Measurements from ENCODE around the gene POMP.

Gene POMP

DNA sequence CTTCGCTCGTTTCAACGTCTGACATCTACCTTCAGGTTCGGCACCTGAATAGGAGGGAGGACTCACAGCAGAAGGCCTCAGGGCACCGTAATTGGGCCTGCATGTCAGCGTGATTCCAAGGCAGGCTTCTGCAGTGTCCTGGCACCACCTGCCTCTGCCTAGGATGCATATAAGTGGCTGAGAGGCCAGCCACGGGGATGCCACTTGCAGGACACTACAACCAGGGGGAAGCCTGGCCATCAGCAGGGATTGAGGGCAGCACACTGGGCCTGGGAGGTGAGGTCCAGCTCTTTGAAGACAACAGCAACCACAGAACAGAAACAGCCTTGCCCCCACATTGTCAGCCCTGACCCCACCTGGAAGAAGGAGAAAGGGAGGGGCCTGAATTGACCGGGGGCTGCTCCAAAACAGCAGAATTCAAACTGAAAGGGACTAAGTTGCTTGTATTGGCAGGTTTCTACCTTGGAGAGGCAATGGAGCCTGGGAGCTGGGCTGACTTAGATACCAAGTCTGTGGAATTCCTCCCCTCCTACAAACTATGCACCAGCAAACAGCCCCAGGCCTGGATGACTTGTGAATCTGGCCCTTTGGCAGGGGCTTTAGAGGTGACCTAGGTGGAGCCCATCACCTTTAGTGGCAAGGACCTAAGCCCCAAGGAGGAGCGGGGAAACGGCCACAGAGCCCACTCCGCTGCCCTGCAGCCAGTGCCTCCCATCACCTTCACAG, 34.1 kb upstream of the POMP start:
- FAIRE-seq, result no peak

GRCh38 chr13:28626266-28626665, 32.7 kb upstream of the POMP start:
- FAIRE-seq (no peak), DNase-seq (ENCODE audit: insufficient read length, low spot score) (no peak)
- no peak for TF ChIP-seq POLR2A (IDR thresholded peaks at IDR 0.05; ENCODE audit: low read depth, low read length)

More for the DNA sequence above, 34.1 kb upstream of the POMP start:
- no peak for TF ChIP-seq POLR2A (IDR thresholded peaks at IDR 0.05; ENCODE audit: low read depth, low read length)
- no peak for DNase-seq (ENCODE audit: insufficient read length, low spot score)

- no peak for TF ChIP-seq POLR2A (IDR thresholded peaks at IDR 0.05; ENCODE audit: low read depth, low read length)
- no peak for DNase-seq (ENCODE audit: insufficient read length, low spot score)
- no peak for FAIRE-seq
Observed at GRCh38 chr13:28628241-28628640, 30.7 kb upstream of the POMP start.

GRCh38 chr13:28630869-28631268, 28.1 kb upstream of the POMP start:
- no peak for TF ChIP-seq POLR2A (IDR thresholded peaks at IDR 0.05; ENCODE audit: low read depth, low read length)
- FAIRE-seq, result no peak
- no peak for DNase-seq (ENCODE audit: insufficient read length, low spot score)

GRCh38 chr13:28631801-28632200, 27.1 kb upstream of the POMP start:
- no peak for DNase-seq (ENCODE audit: insufficient read length, low spot score)
- TF ChIP-seq POLR2A (IDR thresholded peaks at IDR 0.05; ENCODE audit: low read depth, low read length), result no peak

DNA sequence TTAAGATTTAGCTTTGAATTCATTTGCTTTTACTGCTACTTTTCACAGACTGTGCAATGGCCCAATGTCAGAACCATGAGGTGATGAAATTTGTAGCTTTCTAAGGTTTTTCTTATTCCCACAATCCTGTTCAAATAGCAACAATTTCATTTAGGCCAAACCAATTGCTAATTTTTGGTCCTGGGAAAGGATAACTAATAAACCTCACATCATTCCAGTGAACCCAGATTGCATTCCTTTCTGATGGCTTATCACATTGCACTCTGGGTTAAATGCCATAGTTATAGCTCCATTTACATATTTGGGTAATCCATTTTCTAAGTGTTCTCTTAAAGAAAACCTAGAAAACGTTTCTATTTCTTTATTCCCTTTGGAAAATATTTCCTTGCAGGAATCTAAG, 22.9 kb upstream of the POMP start:
- no peak for FAIRE-seq
- DNase-seq (ENCODE audit: insufficient read length, low spot score), result no peak
- no peak for TF ChIP-seq POLR2A (IDR thresholded peaks at IDR 0.05; ENCODE audit: low read depth, low read length)

More at GRCh38 chr13:28631801-28632200, 27.1 kb upstream of the POMP start:
- no peak for FAIRE-seq

- no peak for TF ChIP-seq POLR2A (IDR thresholded peaks at IDR 0.05; ENCODE audit: low read depth, low read length)
- DNase-seq (ENCODE audit: insufficient read length, low spot score) (peak; percentile 10), FAIRE-seq (no peak)
Observed at GRCh38 chr13:28636677-28637317, 22.1 kb upstream of the POMP start.

DNA sequence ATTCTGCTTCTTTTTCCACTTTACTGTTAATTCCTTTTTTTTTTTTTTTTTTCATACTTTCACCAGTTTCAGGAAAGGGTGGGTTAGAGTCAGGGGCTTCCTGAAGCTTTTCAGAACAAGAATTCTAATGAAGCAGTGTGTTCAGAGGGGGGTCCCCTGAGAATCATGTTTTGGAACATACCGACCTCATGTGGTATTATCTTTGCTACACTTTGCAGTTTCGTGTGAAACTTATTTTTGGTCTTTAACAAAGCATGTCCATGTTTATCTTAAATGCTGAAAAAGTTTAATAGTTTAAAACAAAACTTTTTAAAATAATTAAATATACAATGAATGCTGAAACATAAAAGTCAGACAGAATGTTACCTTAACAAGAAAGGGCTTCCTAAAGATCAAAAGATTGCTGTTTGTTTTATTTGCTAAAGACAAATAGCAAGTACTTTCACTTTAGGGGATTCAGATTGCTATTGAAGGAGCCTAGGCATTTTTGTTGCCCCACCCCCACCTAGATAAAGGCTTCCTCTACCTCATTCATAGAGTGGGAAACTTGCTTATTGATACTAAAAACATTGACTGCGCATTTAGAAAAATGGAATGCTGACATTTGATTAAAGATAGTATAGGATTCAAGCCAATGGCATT, 21.1 kb upstream of the POMP start:
- DNase-seq (ENCODE audit: insufficient read length, low spot score) (no peak), FAIRE-seq (no peak)
- TF ChIP-seq POLR2A (IDR thresholded peaks at IDR 0.05; ENCODE audit: low read depth, low read length), result no peak

DNA sequence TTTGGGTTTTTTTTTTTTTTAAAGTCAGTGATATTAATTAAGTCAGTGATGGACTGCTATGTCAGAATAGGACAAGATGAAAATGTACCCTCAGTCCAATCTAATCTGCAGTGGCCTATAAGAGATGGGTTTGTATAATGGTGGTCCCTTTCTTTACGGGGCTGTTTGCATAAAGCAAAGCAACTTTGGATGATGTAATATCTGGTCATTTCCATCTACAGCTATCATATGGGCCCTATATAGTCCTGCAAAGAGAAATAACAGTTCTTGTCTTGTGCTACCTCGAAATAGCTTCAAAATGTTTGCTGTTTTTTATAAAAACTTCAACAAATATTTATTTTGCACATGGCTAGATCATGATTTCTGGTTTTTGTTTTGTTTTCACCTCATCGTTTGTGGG, 20.2 kb upstream of the POMP start:
- DNase-seq (ENCODE audit: insufficient read length, low spot score), result no peak
- no peak for FAIRE-seq
- TF ChIP-seq POLR2A (IDR thresholded peaks at IDR 0.05; ENCODE audit: low read depth, low read length), result no peak

DNA sequence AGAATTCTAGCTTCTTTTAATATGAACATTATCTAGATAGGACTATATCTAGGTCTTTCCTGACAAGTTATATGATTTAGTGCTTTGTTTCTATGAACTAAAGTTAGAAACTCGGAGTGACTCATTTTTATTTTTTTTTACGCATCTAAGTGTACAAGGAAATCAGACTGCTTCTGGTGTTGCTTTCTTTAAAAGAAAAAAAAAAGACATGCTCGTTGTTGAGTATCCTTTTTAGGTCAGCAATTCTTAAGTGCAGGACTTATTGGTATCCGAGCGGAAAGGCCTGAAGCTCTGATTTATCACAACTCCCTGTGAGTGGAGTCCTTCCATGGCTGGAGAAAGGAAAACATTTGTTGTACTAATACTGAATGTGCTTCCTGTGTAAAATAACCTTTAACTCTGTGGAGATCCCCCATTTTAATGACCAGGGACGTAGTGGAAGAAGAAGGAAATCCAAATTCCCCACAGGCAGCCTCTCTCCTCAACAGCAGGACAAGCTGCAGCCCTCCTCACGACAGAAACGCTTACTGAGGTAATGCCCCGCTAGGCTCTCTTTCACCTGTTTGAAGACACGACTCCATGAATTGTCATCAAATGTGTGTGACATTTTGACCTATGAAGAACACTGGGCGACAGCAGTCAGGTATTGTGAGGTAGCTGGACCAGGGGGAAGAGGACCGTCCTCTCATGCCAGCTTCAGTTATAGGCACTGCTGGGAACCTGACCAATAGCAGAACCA, 17.9 kb upstream of the POMP start:
- no peak for TF ChIP-seq POLR2A (IDR thresholded peaks at IDR 0.05; ENCODE audit: low read depth, low read length)
- no peak for DNase-seq (ENCODE audit: insufficient read length, low spot score)
- no peak for FAIRE-seq

DNA sequence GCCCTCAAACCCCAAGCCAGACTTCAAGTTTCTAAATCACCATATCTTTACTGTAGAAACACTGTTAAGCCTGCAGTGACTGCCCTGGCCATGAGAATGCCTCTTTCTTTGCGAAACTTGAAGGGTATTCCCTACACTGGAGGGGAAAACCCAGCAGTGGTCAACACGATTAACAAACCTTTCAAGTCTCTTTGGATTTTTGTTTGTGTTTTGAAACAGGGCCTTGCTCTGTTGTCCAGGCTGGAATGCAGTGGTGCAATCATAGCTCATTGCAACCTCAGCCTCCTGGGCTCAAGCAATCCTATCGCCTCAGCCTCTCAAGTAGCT, 17.4 kb upstream of the POMP start:
- no peak for DNase-seq (ENCODE audit: insufficient read length, low spot score)
- FAIRE-seq, result no peak
- TF ChIP-seq POLR2A (IDR thresholded peaks at IDR 0.05; ENCODE audit: low read depth, low read length), result no peak

DNA sequence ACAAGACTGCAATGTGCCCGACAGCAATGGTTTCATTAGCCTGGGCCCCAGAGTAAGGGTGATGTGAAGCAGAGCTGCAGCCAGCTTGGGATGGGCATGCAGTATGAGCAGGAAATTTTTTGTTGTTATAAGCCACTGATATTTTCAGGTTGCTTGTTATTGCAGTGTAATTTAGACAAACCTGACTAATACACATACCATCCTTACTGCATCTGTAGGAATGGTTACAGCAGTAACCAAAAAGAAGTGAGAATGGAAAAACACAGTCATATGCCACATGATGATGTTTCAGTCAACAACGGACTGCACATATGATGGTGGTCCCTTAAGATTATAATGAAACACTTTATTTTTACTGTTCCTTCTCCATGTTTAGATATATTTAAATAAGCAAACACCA, 8.6 kb upstream of the POMP start:
- FAIRE-seq (no peak), DNase-seq (ENCODE audit: insufficient read length, low spot score) (no peak)
- TF ChIP-seq POLR2A (IDR thresholded peaks at IDR 0.05; ENCODE audit: low read depth, low read length), result no peak

DNA sequence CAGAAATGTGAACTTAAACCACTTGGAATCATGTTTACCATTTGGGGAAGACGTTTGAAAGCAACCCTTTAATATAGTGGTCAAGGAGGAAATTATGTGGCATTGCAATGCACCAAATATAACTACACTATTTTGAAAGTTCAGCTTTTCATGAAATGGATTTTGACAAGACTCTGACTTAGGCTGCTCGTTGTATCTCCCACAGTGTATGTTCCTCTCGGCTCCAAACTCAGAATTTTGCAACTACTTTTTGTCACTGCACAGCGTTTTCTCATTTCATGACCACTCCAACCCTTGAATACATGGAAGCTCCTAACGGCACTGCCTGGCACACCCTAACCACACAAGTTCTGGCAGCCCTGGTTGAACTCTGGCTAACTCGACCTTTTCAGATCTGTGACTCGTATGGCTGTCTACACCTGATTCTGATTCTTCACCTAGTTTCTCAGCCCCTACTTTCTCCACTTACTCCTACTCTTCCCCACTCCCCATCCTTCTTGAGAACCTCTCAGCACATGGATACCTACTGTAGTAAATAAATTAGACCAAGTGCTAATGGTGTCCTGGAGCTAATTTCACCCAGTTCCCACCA, 7.0 kb upstream of the POMP start:
- no peak for TF ChIP-seq POLR2A (IDR thresholded peaks at IDR 0.05; ENCODE audit: low read depth, low read length)
- FAIRE-seq (no peak), DNase-seq (ENCODE audit: insufficient read length, low spot score) (no peak)

DNA sequence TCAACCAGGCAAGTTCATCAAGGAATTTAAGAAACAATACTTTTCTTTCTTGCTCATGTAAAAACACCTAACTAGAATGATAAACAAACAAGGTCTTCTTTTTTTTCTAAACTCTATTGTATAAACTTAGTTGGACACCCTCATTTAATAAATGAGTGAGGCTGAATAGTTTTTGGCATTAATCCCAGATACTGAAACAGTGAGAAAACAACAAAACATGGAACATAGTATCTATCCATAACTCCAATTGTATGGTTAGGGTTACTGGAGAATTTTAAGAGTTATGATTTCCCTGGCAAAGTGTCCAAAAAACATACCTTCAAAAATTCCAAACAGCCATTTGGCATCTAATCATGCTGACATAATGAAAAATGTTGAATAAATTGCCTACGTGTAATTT, 5.8 kb upstream of the POMP start:
- FAIRE-seq (no peak), DNase-seq (ENCODE audit: insufficient read length, low spot score) (no peak)
- TF ChIP-seq POLR2A (IDR thresholded peaks at IDR 0.05; ENCODE audit: low read depth, low read length), result no peak

Data from H54 (cell line).